ENCODE measurements around the gene CTBP2.

DNA sequence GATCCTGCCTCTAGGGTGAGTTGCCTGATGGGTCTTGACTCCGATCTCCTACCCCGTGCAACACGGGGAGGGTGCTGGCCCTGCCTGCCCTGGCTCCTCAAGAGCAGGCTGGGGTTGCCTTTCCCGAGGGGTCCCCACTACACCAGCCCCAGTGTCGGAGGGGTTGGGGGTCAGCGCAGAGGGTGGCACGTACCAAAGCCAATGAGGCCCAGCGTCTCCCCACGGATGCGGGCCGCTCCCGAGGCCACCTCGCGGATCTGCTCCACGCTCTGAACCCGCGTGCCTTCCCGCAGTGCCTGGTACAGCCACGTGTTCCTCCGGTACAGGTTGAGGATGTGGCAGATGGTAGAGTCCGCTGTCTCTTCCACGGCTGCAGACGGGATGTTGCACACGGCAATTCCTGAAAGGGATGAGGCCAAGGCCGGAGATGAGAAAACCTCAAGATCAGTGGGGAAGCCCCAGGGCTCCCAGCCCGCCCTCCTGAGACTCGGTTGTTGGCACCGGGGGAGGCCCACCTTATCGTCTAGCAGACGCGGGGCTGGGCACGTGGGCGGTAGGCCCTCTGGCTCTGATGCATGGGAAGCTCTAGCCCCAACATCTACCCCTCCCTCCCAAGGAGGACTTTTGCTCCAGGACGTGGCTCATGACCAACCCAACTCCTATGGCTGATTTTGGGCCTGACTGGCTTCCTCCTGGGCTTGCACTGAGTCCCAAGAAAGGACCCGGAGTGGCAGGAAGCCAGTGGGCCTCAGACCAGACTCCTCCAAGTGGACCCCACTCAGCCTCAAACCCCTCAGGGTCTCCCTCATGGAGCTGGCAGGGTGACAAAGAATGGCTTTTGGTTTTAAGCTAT, 162.4 kb downstream of the CTBP2 start:
- TF ChIP-seq, protein P1, sequence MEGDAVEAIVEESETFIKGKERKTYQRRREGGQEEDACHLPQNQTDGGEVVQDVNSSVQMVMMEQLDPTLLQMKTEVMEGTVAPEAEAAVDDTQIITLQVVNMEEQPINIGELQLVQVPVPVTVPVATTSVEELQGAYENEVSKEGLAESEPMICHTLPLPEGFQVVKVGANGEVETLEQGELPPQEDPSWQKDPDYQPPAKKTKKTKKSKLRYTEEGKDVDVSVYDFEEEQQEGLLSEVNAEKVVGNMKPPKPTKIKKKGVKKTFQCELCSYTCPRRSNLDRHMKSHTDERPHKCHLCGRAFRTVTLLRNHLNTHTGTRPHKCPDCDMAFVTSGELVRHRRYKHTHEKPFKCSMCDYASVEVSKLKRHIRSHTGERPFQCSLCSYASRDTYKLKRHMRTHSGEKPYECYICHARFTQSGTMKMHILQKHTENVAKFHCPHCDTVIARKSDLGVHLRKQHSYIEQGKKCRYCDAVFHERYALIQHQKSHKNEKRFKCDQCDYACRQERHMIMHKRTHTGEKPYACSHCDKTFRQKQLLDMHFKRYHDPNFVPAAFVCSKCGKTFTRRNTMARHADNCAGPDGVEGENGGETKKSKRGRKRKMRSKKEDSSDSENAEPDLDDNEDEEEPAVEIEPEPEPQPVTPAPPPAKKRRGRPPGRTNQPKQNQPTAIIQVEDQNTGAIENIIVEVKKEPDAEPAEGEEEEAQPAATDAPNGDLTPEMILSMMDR (IDR thresholded peaks at IDR 0.05 in 2 of 3, conservative IDR thresholded peaks at IDR 0.05 in 1 of 3; ENCODE audit: control insufficient read depth in 2 of 3, extremely low read depth in 1 of 3, insufficient read depth in 1 of 3, low read depth in 3 of 3, low read length in 3 of 3) = no peak
- TF ChIP-seq ATF7 (IDR thresholded peaks at IDR 0.05; ENCODE audit: low read depth) (no peak), POLR2A (IDR thresholded peaks at IDR 0.05; ENCODE audit: low read depth, low read length) (no peak), BRCA1 (IDR thresholded peaks at IDR 0.05; ENCODE audit: low read depth, low read length) (no peak), EP300 (IDR thresholded peaks at IDR 0.05; ENCODE audit: borderline replicate concordance in 1 of 2, control insufficient read depth in 1 of 2, low read depth in 2 of 2, low read length in 2 of 2) (no peak), FOXM1 (IDR thresholded peaks at IDR 0.05; ENCODE audit: low read depth, low read length) (no peak), NBN (IDR thresholded peaks at IDR 0.05) (no peak), HCFC1 (IDR thresholded peaks at IDR 0.05; ENCODE audit: low read length) (no peak), SREBF2 (IDR thresholded peaks at IDR 0.05; ENCODE audit: low read length) (no peak), CBX3 (IDR thresholded peaks at IDR 0.05; ENCODE audit: borderline replicate concordance, low read depth) (no peak), POLR2AphosphoS5 (IDR thresholded peaks at IDR 0.05; ENCODE audit: low read length) (no peak), ZZZ3 (IDR thresholded peaks at IDR 0.05; ENCODE audit: control insufficient read depth, insufficient read length, low read depth) (no peak), RAD21 (IDR thresholded peaks at IDR 0.05; ENCODE audit: insufficient read depth, low read depth, low read length) (no peak)
- TF ChIP-seq, protein P2, sequence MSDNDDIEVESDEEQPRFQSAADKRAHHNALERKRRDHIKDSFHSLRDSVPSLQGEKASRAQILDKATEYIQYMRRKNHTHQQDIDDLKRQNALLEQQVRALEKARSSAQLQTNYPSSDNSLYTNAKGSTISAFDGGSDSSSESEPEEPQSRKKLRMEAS (IDR thresholded peaks at IDR 0.05; ENCODE audit: low read depth, low read length) = no peak

Measured in GM12878 (cell line).